GM10847 (cell line): ENCODE results near the gene AKAP13.

Experiments used
- POLR2A ChIP-seq: IDR thresholded peaks from 2 replicates; pipeline ENCODE4 v1.6.1; 2011; ENCODE audit not compliant: insufficient read length; ENCODE audit errors: extremely low read depth

AKAP13 gene

DNA sequence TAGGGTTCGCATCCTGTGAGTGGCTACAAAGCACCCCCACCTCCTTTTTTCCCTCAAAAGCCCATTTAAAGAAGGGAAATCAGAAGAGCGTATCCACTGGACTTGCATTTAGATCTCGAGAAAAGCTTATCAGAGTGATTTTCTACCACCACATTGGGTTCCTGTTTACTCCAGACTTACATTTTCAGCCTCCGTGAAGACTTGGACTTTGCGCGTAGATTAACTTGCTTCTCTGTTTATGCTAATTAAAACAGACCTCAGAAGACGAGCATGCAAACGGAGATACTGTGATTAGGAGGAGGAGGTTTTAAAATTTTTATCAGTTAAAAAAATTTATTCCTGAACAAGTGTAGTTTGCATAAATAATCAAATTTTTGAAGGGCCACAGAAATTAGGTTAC, 115.7 kb downstream of the AKAP13 start:
- TF ChIP-seq POLR2A, result no peak

DNA sequence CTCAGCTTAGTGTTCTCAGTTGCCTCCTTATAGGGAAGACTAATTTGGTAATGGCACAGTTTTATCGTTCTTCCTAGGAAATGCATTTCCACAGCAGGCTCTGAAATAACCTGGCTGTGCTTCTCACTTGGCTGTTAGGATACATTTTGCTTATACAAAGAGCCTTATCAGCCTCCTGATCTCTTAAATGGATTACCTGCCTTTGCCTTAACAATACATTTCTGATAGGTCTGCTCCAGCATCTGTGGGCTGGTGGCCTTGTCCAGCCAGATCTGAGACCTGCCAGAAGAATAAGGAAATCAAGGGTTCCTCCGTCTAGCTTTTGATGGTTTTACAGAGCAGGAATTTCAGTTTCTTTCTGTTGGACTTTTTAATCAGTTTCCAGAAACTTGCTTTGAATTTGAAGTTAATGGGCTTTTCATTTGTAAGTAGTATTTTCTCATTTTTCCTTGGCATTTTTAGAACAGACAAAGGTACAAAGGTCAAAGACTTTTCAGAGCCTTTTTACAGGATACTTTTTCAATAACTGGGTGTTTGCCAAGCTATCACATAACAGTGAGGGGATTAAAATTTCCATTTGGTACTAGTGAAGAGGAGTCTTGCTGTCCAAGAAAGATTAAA, 116.3 kb downstream of the AKAP13 start:
- no peak for TF ChIP-seq POLR2A

DNA sequence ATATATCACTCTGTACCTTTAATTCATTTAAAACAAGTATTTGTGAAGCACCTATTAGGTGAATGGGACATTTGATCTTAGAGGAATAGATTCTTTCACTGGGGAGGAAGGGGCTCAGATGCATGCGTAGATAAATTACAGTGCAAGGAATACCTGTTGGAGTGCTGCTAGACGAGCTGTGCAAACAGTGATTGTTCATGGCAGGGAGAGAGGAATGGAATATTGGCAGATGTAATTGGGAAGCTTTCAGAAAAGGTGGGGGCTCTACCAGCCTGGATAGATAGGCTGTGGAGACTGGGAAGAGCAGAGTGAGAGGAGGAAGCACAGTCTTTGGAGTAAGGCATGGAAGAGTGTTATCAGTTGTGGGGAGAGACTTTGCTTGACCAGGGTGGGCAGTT, 116.8 kb downstream of the AKAP13 start:
- TF ChIP-seq POLR2A, result no peak

GRCh38 chr15:85498471-85498870, 118.1 kb downstream of the AKAP13 start:
- no peak for TF ChIP-seq POLR2A

DNA sequence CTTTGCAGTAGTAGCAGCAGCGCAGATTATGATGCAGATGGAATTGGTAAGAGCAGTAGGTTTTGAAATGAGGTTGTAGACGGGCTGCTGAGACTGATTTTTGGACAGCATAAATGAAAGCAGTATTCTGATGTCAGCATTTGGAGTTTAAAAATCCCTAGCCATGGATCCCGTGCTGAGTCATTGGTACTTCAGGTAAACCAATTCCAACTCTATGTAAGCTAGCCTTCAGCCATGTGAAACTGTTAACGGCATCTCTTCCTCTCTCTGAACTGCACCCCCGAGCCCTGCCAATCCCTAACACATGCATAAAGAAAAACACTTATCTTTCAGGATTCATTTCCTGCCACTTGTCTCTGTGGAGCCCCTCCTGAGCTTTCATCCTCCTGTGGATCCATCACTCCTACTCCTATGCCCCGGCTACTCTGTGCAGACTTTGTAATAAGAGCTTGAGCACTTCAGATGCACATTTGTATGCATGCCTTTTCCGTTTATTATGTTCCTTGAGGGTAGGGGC, 119.0 kb downstream of the AKAP13 start:
- no peak for TF ChIP-seq POLR2A

DNA sequence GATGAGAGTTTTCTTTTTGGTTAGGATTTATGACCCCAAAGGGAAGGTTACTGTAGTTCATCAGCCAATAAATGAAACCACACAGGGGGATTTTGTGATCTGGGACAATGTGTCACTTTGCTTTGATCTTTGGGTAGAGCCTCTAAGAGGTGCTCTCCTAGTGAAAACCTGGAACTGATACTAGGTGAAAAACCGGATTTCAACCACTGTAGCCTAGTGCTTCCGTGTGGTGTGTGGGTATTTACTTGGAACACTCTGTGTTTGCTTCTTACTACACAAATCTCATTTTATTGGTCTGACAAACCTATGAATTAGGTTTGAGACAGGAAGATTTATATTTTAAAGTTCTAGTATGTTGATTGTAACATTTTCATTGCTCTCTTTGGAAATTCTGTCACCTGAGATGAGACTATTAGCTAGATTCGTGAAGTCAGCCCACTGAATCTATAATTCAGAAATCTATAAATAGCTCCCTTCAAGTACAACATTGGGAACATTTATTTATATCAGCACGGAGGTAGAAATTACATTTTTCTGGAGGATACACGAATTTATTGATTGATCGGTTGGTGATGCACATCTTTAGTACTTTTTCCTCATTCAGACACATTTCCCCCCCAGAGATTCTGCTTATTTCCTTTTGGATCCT, 119.8 kb downstream of the AKAP13 start:
- TF ChIP-seq POLR2A, result no peak

- TF ChIP-seq POLR2A, result no peak
Measured at GRCh38 chr15:85500729-85501128, 120.3 kb downstream of the AKAP13 start.

GRCh38 chr15:85501574-85501973, 121.2 kb downstream of the AKAP13 start:
- TF ChIP-seq POLR2A, result no peak

DNA sequence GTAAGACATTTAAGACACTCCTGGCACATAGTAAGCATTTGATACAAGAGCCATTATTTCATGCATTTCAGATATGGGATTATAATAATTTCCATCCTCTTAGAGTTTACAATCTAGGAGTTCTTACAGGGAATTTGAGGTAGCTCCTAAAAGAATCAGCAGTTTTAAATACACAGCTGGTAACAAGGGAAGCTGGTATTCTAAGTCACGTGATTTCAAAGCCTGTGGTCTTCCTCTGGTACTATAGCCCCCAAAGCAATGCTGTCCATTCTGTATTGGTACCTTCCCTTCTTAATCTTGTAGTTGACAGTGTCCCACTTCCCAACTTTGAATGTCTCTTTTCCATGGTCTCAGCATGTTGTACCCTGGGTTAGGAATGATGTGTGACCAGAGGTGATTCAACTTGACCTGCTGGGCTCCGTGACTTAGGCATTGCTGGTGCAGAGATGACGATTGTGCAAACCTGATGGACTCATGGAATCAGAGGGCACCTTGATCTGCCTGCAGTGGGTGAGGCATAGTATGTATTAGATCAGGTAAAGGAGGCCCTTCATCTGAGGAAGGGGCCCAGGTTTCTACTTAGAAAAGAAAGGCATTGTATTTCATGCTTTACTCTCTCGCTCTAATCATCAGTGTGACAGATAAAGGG, 122.9 kb downstream of the AKAP13 start:
- no peak for TF ChIP-seq POLR2A

DNA sequence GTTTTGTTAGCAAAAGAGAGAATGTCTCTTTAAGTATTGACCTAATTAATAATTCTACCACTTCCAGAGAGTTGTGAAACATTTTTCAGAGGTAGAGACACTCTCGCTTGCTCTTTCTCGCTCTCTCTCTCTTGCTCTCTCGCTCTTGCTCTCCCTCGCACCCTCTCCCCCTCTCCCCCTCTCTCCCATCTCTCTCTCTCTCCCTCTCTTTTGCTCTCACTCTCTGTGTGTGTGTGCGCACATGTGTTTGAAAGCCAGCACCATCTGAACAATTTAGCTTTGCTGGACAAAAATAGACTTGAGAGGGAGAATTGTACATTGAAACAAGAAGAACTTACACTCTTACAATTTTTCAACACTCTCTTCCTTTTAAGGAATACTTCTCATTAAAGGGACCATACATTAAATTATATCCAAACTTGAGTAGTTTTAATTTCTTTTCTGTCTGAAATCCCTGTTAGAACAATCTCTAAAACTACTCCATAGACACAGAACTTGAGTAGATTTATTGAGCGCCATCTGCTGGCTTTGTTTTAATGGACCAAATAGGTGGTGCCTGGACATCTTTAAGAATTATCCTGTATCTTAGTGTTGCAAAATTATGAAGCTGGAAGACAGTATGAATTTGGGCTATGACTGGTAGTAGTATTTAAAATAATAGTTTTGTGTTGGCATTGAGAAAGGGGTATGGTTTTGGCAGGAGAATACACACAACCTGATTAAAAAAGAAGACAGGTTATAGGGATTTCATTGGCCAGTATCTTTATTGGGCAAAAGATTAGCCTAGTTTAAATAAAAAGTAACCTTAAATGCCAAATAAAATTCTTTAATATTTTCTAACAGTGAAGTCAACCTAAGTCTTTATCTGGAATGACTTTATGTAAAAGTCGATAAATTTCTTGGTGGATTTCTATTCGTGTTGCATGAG, 124.6 kb downstream of the AKAP13 start:
- no peak for TF ChIP-seq POLR2A

DNA sequence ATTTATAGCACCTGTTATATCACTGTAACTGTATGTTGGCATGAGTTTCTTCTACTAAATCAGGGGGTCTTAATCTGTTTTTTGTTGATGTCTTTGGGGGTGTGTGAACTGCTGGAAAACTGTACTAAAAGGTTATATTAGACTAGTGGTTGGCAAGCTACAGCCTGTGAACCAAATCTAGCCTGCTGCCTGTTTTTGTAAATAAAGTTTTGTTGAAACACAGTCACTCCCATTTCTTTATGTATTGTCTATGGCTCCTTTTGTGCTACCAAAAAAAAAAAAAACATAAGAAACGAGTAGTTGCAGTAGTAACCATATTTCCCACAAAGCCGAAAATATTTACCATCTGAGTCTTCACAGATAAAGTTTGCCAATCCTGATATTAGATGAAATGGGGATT, 126.7 kb downstream of the AKAP13 start:
- no peak for TF ChIP-seq POLR2A

- TF ChIP-seq POLR2A, result no peak
Measured at GRCh38 chr15:85509973-85510372, 129.6 kb downstream of the AKAP13 start.

- TF ChIP-seq POLR2A, result no peak
Measured at GRCh38 chr15:85514413-85514812, 134.0 kb downstream of the AKAP13 start.

- no peak for TF ChIP-seq POLR2A
Measured at GRCh38 chr15:85515212-85515611, 134.8 kb downstream of the AKAP13 start.

GRCh38 chr15:85517086-85517485, 136.7 kb downstream of the AKAP13 start:
- TF ChIP-seq POLR2A, result no peak

GRCh38 chr15:85518979-85519761, 138.8 kb downstream of the AKAP13 start:
- no peak for TF ChIP-seq POLR2A
